ENCODE measurements around the gene EDAR. TPM values are rescaled to one million over a fixed set of nuclear protein-coding genes. Genes with fewer than 3 reads are reported as not detected.

The EDAR gene
- total RNA-seq, 2 donors from 2014 or later, result 0.37 to 1.3 TPM

DNA sequence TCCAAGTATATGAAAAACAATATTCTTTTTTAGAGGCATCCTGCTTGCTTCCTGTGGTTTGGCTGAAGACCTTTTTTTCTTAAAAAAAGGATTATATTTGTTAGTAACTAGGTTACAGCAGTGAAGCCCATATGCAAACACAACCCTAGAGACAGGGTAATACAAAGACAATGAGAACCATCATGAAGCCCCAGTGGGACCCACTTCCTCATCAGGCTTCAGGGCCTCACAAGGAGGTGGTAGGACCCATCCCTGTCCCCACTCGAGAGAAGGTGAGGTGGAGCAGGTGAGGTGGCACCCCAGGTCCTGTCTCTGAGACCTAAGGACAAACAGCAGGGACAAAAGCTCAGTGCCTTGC is 80.3 kb downstream of the EDAR start:
- ATAC-seq, result no peak
- Mint-ChIP-seq H3K27me3 (peaks cover 6% of the 10 kb centered on the region), H3K4me3 (no peak overlapping the region), H3K36me3 (ENCODE audit: low read depth) (no peaks in the 10 kb centered on the region), H3K4me1 (no peaks in the 10 kb centered on the region), H3K27ac (no peak overlapping the region)
- DNase-seq, result no peak
- H3K9me3 ChIP-seq (ENCODE audit: control insufficient read depth, low read length, poor library complexity, severe bottlenecking), result no peaks in the 10 kb centered on the region

DNA sequence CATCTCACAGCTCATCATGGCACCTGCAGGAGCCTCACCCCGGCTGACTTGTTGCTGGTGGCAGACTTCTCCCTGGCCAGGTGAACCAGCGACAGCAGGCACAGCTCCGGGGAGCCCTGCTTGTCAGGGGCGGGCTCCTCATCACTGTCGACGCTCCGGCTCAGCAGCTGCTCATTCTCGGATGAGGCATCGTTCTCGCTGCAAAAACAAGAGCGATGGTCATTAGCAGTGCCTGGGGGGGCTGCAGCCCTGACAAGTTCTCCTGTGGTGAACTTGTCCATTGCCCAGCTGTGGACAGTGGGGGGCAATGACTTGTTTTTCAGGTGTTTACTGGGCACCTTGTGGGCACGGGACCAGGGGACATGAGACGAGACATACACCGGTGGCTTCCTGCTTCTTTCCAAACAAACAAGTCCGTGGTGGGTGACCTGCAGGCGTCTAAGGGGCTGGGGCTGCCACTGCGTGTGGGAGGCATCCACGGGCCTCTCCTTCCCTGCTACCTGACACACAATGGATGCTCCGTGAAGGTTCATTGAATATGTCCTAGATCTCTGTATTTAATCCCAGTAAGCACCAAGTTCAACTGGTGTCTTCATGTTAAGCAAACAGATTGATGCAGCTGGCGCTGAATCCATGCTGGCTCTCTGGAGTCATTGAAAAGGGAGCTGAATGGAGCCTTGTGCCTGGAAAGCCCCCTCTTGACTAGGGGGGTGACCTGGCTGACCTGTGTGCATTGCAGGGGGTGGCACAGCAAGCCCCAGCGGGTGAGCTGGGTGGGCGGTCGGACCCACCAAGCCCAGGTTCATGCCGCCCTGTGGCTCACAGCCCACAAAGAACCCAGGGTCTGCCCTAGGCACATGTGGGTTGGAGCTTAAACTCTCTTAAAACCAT is 81.0 kb downstream of the EDAR start:
- Mint-ChIP-seq H3K36me3 (ENCODE audit: low read depth) (no peaks in the 10 kb centered on the region), H3K27ac (no peak overlapping the region), H3K4me3 (no peak overlapping the region), H3K27me3 (peaks cover 6% of the 10 kb centered on the region), H3K4me1 (no peaks in the 10 kb centered on the region)
- ATAC-seq, result no peak
- DNase-seq, result no peak
- no peaks in the 10 kb centered on the region for H3K9me3 ChIP-seq (ENCODE audit: control insufficient read depth, low read length, poor library complexity, severe bottlenecking)

GRCh38 chr2:108906403-108907077 is 82.5 kb downstream of the EDAR start:
- DNase-seq (no peak), ATAC-seq (no peak)
- H3K27ac Mint-ChIP-seq, result no peak overlapping the region
- no peak overlapping the region for H3K4me3 Mint-ChIP-seq
- peaks cover 4% of the 10 kb centered on the region for H3K27me3 Mint-ChIP-seq
- no peaks in the 10 kb centered on the region for H3K9me3 ChIP-seq (ENCODE audit: control insufficient read depth, low read length, poor library complexity, severe bottlenecking)
- H3K36me3 Mint-ChIP-seq (ENCODE audit: low read depth), result no peaks in the 10 kb centered on the region
- H3K4me1 Mint-ChIP-seq, result no peaks in the 10 kb centered on the region

- DNase-seq (no peak), ATAC-seq (no peak)
- no peaks in the 10 kb centered on the region for H3K9me3 ChIP-seq (ENCODE audit: control insufficient read depth, low read length, poor library complexity, severe bottlenecking)
- no peak overlapping the region for H3K4me3 Mint-ChIP-seq
- H3K4me1 Mint-ChIP-seq, result no peaks in the 10 kb centered on the region
- H3K36me3 Mint-ChIP-seq (ENCODE audit: low read depth), result no peaks in the 10 kb centered on the region
- no peak overlapping the region for H3K27ac Mint-ChIP-seq
- no peaks in the 10 kb centered on the region for H3K27me3 Mint-ChIP-seq
Observed at GRCh38 chr2:108905906-108906305, 83.1 kb downstream of the EDAR start.

DNA sequence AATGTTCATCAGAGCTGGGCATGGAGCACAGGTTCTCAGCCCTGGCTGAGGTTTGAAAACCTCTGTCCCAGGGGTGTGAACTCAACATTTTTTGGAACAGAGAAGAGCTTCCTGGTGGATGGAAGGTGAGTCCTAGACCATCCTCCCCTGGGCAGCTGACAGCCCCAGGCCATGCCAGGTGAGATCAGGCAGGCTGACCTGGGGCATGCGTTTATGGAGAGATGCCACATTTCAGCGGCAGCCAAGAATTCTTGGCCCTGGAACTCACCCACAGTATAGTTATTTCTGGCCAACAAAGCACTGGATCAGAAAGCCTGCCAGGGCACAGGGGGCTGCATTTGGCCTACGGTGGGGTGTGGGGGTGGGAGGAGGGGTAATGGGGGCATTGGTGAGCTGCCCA is 83.8 kb downstream of the EDAR start:
- H3K4me1 Mint-ChIP-seq, result no peaks in the 10 kb centered on the region
- H3K27ac Mint-ChIP-seq, result no peak overlapping the region
- H3K27me3 Mint-ChIP-seq, result no peaks in the 10 kb centered on the region
- H3K4me3 Mint-ChIP-seq, result no peak overlapping the region
- H3K9me3 ChIP-seq (ENCODE audit: control insufficient read depth, low read length, poor library complexity, severe bottlenecking), result no peaks in the 10 kb centered on the region
- no peaks in the 10 kb centered on the region for H3K36me3 Mint-ChIP-seq (ENCODE audit: low read depth)
- no peak for ATAC-seq
- no peak for DNase-seq

DNA sequence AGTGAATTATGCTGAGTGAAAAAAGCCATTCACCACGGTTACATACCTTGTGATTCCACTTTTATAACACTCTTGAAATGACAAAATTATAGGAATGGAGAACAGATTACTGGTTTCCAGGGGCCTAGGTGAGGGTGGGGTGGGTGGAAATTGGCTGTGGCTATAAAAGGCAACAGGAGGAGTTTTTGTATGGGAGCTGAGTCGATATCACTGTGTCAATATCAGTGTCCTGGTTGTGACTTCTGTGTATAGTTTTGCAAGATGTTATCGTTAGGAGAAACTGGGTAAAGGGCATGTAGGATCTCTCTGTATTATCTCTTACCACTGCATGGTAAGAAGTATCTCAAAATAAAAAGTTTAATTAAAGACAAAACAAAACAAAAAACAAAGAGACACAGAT is 84.3 kb downstream of the EDAR start:
- Mint-ChIP-seq H3K36me3 (ENCODE audit: low read depth) (no peaks in the 10 kb centered on the region), H3K27ac (no peak overlapping the region), H3K4me1 (no peaks in the 10 kb centered on the region), H3K4me3 (no peak overlapping the region), H3K27me3 (no peaks in the 10 kb centered on the region)
- ATAC-seq (no peak), DNase-seq (no peak)
- no peaks in the 10 kb centered on the region for H3K9me3 ChIP-seq (ENCODE audit: control insufficient read depth, low read length, poor library complexity, severe bottlenecking)

- no peak overlapping the region for H3K4me3 Mint-ChIP-seq
- no peak for ATAC-seq
- H3K9me3 ChIP-seq (ENCODE audit: control insufficient read depth, low read length, poor library complexity, severe bottlenecking), result no peaks in the 10 kb centered on the region
- no peaks in the 10 kb centered on the region for H3K36me3 Mint-ChIP-seq (ENCODE audit: low read depth)
- DNase-seq, result no peak
- peaks cover 8% of the 10 kb centered on the region for H3K27me3 Mint-ChIP-seq
- no peak overlapping the region for H3K27ac Mint-ChIP-seq
- no peaks in the 10 kb centered on the region for H3K4me1 Mint-ChIP-seq
Observed at GRCh38 chr2:108898315-108899082, 90.5 kb downstream of the EDAR start.

DNA sequence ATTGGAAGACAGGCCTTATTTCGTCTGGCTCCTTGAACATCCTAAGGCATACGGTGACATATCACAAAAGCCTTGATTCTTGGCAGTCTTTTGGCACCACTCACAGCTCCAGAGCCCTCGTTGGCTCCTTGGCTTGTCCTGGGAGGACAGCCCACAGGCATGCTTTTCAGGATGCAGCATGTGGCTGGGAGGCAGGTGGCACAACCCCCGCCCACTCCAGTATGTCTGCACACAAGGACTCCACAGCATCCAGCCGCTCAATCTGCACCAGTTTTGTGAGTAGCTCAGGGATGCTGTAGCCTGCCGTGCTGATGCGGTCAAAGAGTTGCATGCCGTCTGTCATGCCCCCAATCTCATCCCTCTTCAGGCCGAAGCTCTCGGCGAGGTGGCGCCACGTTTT is 92.3 kb downstream of the EDAR start:
- Mint-ChIP-seq H3K27me3 (peaks cover 8% of the 10 kb centered on the region), H3K36me3 (ENCODE audit: low read depth) (no peaks in the 10 kb centered on the region)
- ATAC-seq, result no peak

GRCh38 chr2:108895188-108895587 is 93.8 kb downstream of the EDAR start:
- Mint-ChIP-seq H3K27me3 (peaks cover 8% of the 10 kb centered on the region), H3K36me3 (ENCODE audit: low read depth) (no peaks in the 10 kb centered on the region), H3K4me1 (no peaks in the 10 kb centered on the region), H3K4me3 (no peak overlapping the region), H3K27ac (no peak overlapping the region)
- ATAC-seq (no peak), DNase-seq (no peak)
- peaks cover under 1% of the 10 kb centered on the region for H3K9me3 ChIP-seq (ENCODE audit: control insufficient read depth, low read length, poor library complexity, severe bottlenecking)

More for the DNA sequence above, 92.3 kb downstream of the EDAR start:
- Mint-ChIP-seq H3K4me3 (no peak overlapping the region), H3K4me1 (no peaks in the 10 kb centered on the region), H3K27ac (no peak overlapping the region)
- DNase-seq, result no peak
- no peaks in the 10 kb centered on the region for H3K9me3 ChIP-seq (ENCODE audit: control insufficient read depth, low read length, poor library complexity, severe bottlenecking)

GRCh38 chr2:108894766-108895165 is 94.3 kb downstream of the EDAR start:
- ATAC-seq (no peak), DNase-seq (no peak)
- Mint-ChIP-seq H3K36me3 (ENCODE audit: low read depth) (no peaks in the 10 kb centered on the region), H3K27ac (no peak overlapping the region), H3K4me1 (no peaks in the 10 kb centered on the region), H3K4me3 (no peak overlapping the region), H3K27me3 (peaks cover 8% of the 10 kb centered on the region)
- peaks cover 5% of the 10 kb centered on the region for H3K9me3 ChIP-seq (ENCODE audit: control insufficient read depth, low read length, poor library complexity, severe bottlenecking)

GRCh38 chr2:108893277-108893676 is 95.7 kb downstream of the EDAR start:
- H3K27me3 Mint-ChIP-seq, result peaks cover 8% of the 10 kb centered on the region
- ATAC-seq (no peak), DNase-seq (no peak)
- H3K9me3 ChIP-seq (ENCODE audit: control insufficient read depth, low read length, poor library complexity, severe bottlenecking), result peaks cover 5% of the 10 kb centered on the region
- no peak overlapping the region for H3K4me3 Mint-ChIP-seq
- no peak overlapping the region for H3K27ac Mint-ChIP-seq
- no peaks in the 10 kb centered on the region for H3K4me1 Mint-ChIP-seq
- H3K36me3 Mint-ChIP-seq (ENCODE audit: low read depth), result no peaks in the 10 kb centered on the region

DNA sequence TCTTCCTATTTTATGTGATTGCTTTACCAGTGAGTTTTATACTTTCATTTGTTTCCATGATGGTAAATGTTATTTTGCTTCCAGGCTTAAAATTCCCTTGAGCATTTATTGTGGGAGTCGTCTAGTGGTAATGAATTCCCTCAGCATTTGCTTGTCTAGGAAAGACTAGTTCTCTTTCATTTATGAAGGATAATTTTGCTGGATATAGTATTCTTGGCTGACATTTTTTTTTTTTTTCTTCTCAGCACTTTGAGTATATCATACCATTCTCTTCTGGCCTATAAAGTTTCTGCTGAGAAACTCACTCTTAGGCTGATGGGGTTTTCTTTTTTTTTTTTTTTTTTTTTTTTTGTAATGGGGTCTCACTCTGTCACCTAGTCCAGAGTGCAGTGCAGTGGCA is 99.1 kb downstream of the EDAR start:
- peaks cover 5% of the 10 kb centered on the region for H3K9me3 ChIP-seq (ENCODE audit: control insufficient read depth, low read length, poor library complexity, severe bottlenecking)
- H3K4me3 Mint-ChIP-seq, result no peak overlapping the region
- DNase-seq (no peak), ATAC-seq (no peak)
- no peaks in the 10 kb centered on the region for H3K4me1 Mint-ChIP-seq
- no peak overlapping the region for H3K27ac Mint-ChIP-seq
- H3K36me3 Mint-ChIP-seq (ENCODE audit: low read depth), result no peaks in the 10 kb centered on the region
- H3K27me3 Mint-ChIP-seq, result no peaks in the 10 kb centered on the region

- no peaks in the 10 kb centered on the region for H3K4me1 Mint-ChIP-seq
- H3K27me3 Mint-ChIP-seq, result no peaks in the 10 kb centered on the region
- ATAC-seq, result no peak
- H3K27ac Mint-ChIP-seq, result no peak overlapping the region
- peaks cover 4% of the 10 kb centered on the region for H3K9me3 ChIP-seq (ENCODE audit: control insufficient read depth, low read length, poor library complexity, severe bottlenecking)
- H3K36me3 Mint-ChIP-seq (ENCODE audit: low read depth), result no peaks in the 10 kb centered on the region
- no peak overlapping the region for H3K4me3 Mint-ChIP-seq
- DNase-seq, result no peak
Observed at GRCh38 chr2:108884619-108885018, 104.4 kb downstream of the EDAR start.

Data from T-helper 17 cell (primary cell).